CD8-positive, alpha-beta memory T cell (primary cell): ENCODE measurements around the gene TIMP3. TPM values are rescaled to one million over a fixed set of nuclear protein-coding genes. Genes with fewer than 3 reads are reported as not detected.

Experiments
- CTCF ChIA-PET: fragments of 350-600 bp; sonication (Branson Sonifier 250); formaldehyde crosslinking; loops from one replicate; lab custom pipeline; 2021; ENCODE audit warnings: antibody characterized with exemption; lab: Charles Lee
- POLR2A ChIA-PET: fragments of 350-600 bp; sonication (Branson Sonifier 250); formaldehyde crosslinking; loops from one replicate; lab custom pipeline; 2021; ENCODE audit warnings: antibody characterized with exemption; lab: Charles Lee
- DNase-seq, 5 donors: peaks; one replicate each; pipeline versions ENCODE4 v3.0.0 to v3.0.0-alpha.2; 2020 to 2022; ENCODE audit warnings: mixed read lengths in 1 of 5
- H3K27ac ChIP-seq: one replicate; pipeline ENCODE4 v1.7.0; 2013; ENCODE audit warnings: low read depth, mild to moderate bottlenecking, low read length, moderate library complexity
- H3K27me3 ChIP-seq: 2 replicates; pipeline ENCODE4 v1.7.0; 2013; ENCODE audit warnings: low read length, mild to moderate bottlenecking; ENCODE audit not compliant: insufficient read depth, poor library complexity, severe bottlenecking
- H3K36me3 ChIP-seq: 2 replicates; pipeline ENCODE4 v1.7.0; 2013; ENCODE audit warnings: mild to moderate bottlenecking, low read length, moderate library complexity; ENCODE audit not compliant: insufficient read depth
- H3K4me1 ChIP-seq: 2 replicates; pipeline ENCODE4 v1.7.0; 2013; ENCODE audit warnings: mild to moderate bottlenecking, low read length, moderate library complexity; ENCODE audit not compliant: insufficient read depth
- H3K4me3 ChIP-seq: 2 replicates; pipeline ENCODE4 v1.7.0; 2013; ENCODE audit warnings: mild to moderate bottlenecking, low read length
- H3K9me3 ChIP-seq: 2 replicates; pipeline ENCODE4 v1.7.0; 2013; ENCODE audit warnings: mild to moderate bottlenecking, low read length
- H3K27ac Mint-ChIP-seq, 8 donors: one replicate each; pipeline ENCODE4 v1.8.0; 2020 to 2021; ENCODE audit warnings: mixed read lengths in 8 of 8, mild to moderate bottlenecking in 6 of 8, inconsistent platforms in 3 of 8, moderate library complexity in 3 of 8
- H3K27me3 Mint-ChIP-seq, 2 donors: one replicate each; pipeline ENCODE4 v1.8.0; 2020 to 2021; ENCODE audit warnings: mixed read lengths in 2 of 2, mild to moderate bottlenecking in 1 of 2, moderate library complexity in 1 of 2
- H3K36me3 Mint-ChIP-seq, 3 donors: one replicate each; pipeline ENCODE4 v1.8.0; 2020 to 2021; ENCODE audit warnings: mixed read lengths in 3 of 3, inconsistent platforms in 1 of 3, mild to moderate bottlenecking in 1 of 3
- H3K4me1 Mint-ChIP-seq, 3 donors: one replicate each; pipeline ENCODE4 v1.8.0; 2020 to 2021; ENCODE audit warnings: mixed read lengths in 3 of 3, inconsistent platforms in 1 of 3, mild to moderate bottlenecking in 1 of 3
- H3K4me3 Mint-ChIP-seq, 7 donors: one replicate each; pipeline ENCODE4 v1.8.0; 2020 to 2021; ENCODE audit warnings: mixed read lengths in 7 of 7, mild to moderate bottlenecking in 6 of 7, moderate library complexity in 4 of 7, inconsistent platforms in 2 of 7
- H3K9me3 Mint-ChIP-seq, 5 donors: one replicate each; pipeline ENCODE4 v1.8.0; 2020 to 2022; ENCODE audit warnings: mixed read lengths in 5 of 5, mild to moderate bottlenecking in 3 of 5, moderate library complexity in 2 of 5, inconsistent platforms in 1 of 5
- polyA plus RNA-seq: library from polyadenylated mRNA; unstranded; fragments of 300-500 nt; fragmentation: Illumina TruSeq; gene quantifications from one replicate; pipeline ENCODE4 v1.2.3, GENCODE V29; 2021
- total RNA-seq, 2 experiments: library from RNA; stranded (reverse); gene quantifications; one replicate each; pipeline ENCODE4 v1.2.3, GENCODE V29; 2021

Gene TIMP3
- total and polyA plus RNA-seq, 3 experiments from 2014 or later, result 0.22 to 0.24 TPM; not detected in 1

DNA sequence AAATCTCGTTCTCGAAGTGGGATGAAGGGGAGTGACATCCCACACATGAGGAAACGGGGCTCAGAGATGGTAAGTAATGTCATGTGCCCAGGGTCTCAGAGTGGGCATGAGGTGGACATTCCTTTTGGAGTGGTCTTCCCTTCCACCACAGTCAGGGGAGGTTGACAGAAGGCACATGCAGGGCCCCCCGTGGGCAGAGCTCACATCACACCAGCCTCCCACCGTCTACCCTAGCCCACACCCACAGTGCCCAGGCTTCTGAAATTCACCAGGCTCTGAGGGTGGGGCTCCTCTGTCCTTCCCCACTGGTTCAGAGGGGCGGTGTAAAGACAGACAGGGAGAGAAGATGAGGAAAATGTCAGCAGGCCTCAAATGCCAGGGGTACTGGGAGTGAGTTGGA is 41.1 kb upstream of the TIMP3 start:
- no peaks in the 10 kb centered on the region for H3K4me1 ChIP-seq
- no peaks in the 10 kb centered on the region for H3K9me3 ChIP-seq
- peaks cover 0 to 5% (median 0%) of the 10 kb centered on the region in 5 donors for H3K9me3 Mint-ChIP-seq
- H3K27me3 Mint-ChIP-seq, result peaks cover 29 to 34% of the 10 kb centered on the region in 2 donors
- no peak overlapping the region for H3K4me3 ChIP-seq
- ChIA-PET CTCF (no interaction called here), POLR2A (no interaction called here)
- H3K36me3 Mint-ChIP-seq, result no peaks in the 10 kb centered on the region
- no peak overlapping the region for H3K4me3 Mint-ChIP-seq
- DNase-seq, result no peak
- H3K27ac ChIP-seq, result no peak overlapping the region
- H3K36me3 ChIP-seq, result no peaks in the 10 kb centered on the region
- H3K4me1 Mint-ChIP-seq, result no peaks in the 10 kb centered on the region
- H3K27me3 ChIP-seq, result peaks cover 3% of the 10 kb centered on the region
- no peak overlapping the region for H3K27ac Mint-ChIP-seq

DNA sequence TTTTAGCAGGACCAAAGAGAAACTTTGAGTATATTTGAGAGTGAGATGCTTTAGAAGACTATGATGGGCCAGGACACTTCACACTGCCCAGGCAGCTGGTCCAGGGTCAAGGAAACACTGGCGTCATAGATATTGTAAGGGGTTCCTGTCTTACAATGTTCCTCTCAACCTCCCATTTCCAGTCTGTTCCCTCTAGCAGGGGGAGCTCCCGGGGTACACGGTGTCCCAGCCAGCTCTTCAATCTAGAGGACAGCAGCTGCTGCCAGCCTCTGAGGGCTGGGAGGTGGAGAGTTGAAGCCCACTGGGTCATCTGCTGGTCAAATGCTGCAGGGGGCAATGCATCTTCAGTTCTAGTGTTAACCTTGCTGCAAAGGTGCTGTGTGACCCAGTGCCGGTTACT is 40.7 kb upstream of the TIMP3 start:
- no peaks in the 10 kb centered on the region for H3K36me3 Mint-ChIP-seq
- DNase-seq, result no peak
- Histone ChIP-seq H3K4me3 (no peak overlapping the region), H3K9me3 (no peaks in the 10 kb centered on the region), H3K27ac (no peak overlapping the region), H3K36me3 (no peaks in the 10 kb centered on the region), H3K27me3 (peaks cover 3% of the 10 kb centered on the region), H3K4me1 (no peaks in the 10 kb centered on the region)
- CTCF ChIA-PET, result no interaction called here
- no peak overlapping the region for H3K4me3 Mint-ChIP-seq
- POLR2A ChIA-PET, result no interaction called here
- H3K4me1 Mint-ChIP-seq, result no peaks in the 10 kb centered on the region
- H3K27me3 Mint-ChIP-seq, result peaks cover 29 to 36% of the 10 kb centered on the region in 2 donors
- peaks cover 0 to 5% (median 0%) of the 10 kb centered on the region in 5 donors for H3K9me3 Mint-ChIP-seq
- H3K27ac Mint-ChIP-seq, result no peak overlapping the region

DNA sequence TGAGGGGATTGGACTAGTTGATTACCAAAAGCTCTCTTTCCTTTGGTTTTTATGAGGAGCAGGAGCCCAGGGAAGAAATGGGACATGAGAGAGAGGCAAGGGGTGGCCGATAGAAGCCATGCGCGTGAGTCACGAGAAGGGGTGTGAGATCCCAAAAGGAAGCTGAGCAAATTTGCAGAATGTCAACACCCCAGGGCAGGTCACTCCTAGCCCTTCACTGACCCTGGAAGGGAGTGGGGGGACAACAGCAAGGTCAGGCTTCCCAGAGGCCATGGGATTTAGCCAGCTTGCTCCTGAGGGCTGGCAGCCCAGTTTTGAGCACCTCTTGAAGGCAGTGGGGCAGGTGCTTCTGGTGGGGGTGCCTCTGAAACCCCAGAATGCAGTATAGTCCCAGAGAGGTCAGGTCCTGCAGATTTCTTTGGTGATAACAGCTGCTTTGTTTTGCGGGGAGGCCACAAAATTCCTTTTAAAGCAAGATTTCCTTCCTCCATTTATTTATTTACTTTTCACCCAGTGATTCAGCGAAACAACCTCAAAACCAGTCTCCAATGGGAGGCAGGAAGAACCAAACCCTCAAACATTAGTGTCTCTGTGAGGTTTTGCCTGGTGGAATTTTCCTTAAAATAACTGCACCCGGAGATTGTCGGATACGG is 40.1 kb upstream of the TIMP3 start:
- no peak for DNase-seq
- CTCF ChIA-PET, result no interaction called here
- Mint-ChIP-seq H3K9me3 (peaks cover 0 to 5% (median 0%) of the 10 kb centered on the region in 5 donors), H3K36me3 (no peaks in the 10 kb centered on the region), H3K27me3 (peaks cover 29 to 36% of the 10 kb centered on the region in 2 donors), H3K4me1 (no peaks in the 10 kb centered on the region), H3K4me3 (no peak overlapping the region), H3K27ac (no peak overlapping the region)
- Histone ChIP-seq H3K36me3 (no peaks in the 10 kb centered on the region), H3K4me1 (no peaks in the 10 kb centered on the region), H3K4me3 (no peak overlapping the region), H3K9me3 (no peaks in the 10 kb centered on the region), H3K27me3 (peaks cover 3% of the 10 kb centered on the region), H3K27ac (no peak overlapping the region)
- POLR2A ChIA-PET, result no interaction called here

GRCh38 chr22:32764330-32765131 is 37.0 kb upstream of the TIMP3 start:
- Mint-ChIP-seq H3K27ac (no peak overlapping the region), H3K4me3 (no peak overlapping the region), H3K27me3 (peaks cover 28 to 36% of the 10 kb centered on the region in 2 donors), H3K9me3 (peaks cover 0 to 2% (median 0%) of the 10 kb centered on the region in 5 donors), H3K4me1 (no peaks in the 10 kb centered on the region), H3K36me3 (no peaks in the 10 kb centered on the region)
- Histone ChIP-seq H3K36me3 (no peaks in the 10 kb centered on the region), H3K4me3 (no peak overlapping the region), H3K27me3 (peaks cover 3% of the 10 kb centered on the region), H3K27ac (no peak overlapping the region), H3K9me3 (no peaks in the 10 kb centered on the region), H3K4me1 (no peaks in the 10 kb centered on the region)
- no peak for DNase-seq
- ChIA-PET POLR2A (no interaction called here), CTCF (no interaction called here)

DNA sequence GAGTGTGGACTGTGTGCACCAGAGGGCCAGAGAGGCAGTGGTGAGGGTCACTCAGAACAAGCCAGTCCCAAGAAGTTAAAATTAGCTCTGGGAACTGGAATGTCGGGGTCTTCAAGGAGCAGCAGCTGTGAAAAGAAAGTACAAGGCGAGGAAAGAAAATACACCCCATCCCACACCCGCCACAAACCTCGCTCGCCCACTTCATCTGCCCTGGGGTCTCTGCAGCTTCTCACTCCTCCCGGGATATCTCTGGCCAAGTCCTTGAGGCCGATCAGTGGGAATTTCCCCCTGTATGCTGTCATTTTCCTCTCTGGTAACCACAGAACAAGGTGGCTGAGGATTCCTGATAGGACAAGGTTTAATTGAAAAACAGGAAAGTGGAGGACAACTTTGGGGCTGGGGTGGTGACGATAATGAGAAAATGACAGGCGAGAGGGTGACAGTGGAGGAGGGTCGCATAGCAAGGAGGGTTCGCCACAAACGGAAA is 36.3 kb upstream of the TIMP3 start:
- Histone ChIP-seq H3K4me3 (no peak overlapping the region), H3K27ac (no peak overlapping the region), H3K9me3 (no peaks in the 10 kb centered on the region), H3K36me3 (no peaks in the 10 kb centered on the region), H3K4me1 (no peaks in the 10 kb centered on the region), H3K27me3 (peaks cover 3% of the 10 kb centered on the region)
- H3K4me3 Mint-ChIP-seq, result no peak overlapping the region
- no peak for DNase-seq
- POLR2A ChIA-PET, result no interaction called here
- CTCF ChIA-PET, result no interaction called here
- H3K9me3 Mint-ChIP-seq, result peaks cover 0 to 2% (median 0%) of the 10 kb centered on the region in 5 donors
- no peaks in the 10 kb centered on the region for H3K4me1 Mint-ChIP-seq
- no peaks in the 10 kb centered on the region for H3K36me3 Mint-ChIP-seq
- H3K27me3 Mint-ChIP-seq, result peaks cover 28 to 36% of the 10 kb centered on the region in 2 donors
- H3K27ac Mint-ChIP-seq, result no peak overlapping the region

GRCh38 chr22:32771756-32772155 is 29.7 kb upstream of the TIMP3 start:
- no peaks in the 10 kb centered on the region for H3K9me3 ChIP-seq
- Mint-ChIP-seq H3K4me3 (no peak overlapping the region), H3K27me3 (peaks cover 0 to 19% of the 10 kb centered on the region in 2 donors), H3K27ac (no peak overlapping the region), H3K4me1 (no peaks in the 10 kb centered on the region), H3K36me3 (no peaks in the 10 kb centered on the region), H3K9me3 (peaks cover 0 to 5% (median 2%) of the 10 kb centered on the region in 5 donors)
- no peaks in the 10 kb centered on the region for H3K36me3 ChIP-seq
- no peak overlapping the region for H3K27ac ChIP-seq
- H3K4me1 ChIP-seq, result no peaks in the 10 kb centered on the region
- H3K27me3 ChIP-seq, result no peaks in the 10 kb centered on the region
- ChIA-PET CTCF (no interaction called here), POLR2A (no interaction called here)
- H3K4me3 ChIP-seq, result no peak overlapping the region
- DNase-seq, result no peak

- Mint-ChIP-seq H3K27ac (no peak overlapping the region), H3K27me3 (peaks cover 1 to 19% of the 10 kb centered on the region in 2 donors), H3K9me3 (peaks cover 0 to 5% (median 2%) of the 10 kb centered on the region in 5 donors), H3K4me3 (no peak overlapping the region), H3K36me3 (no peaks in the 10 kb centered on the region), H3K4me1 (no peaks in the 10 kb centered on the region)
- Histone ChIP-seq H3K4me1 (no peaks in the 10 kb centered on the region), H3K27me3 (no peaks in the 10 kb centered on the region), H3K36me3 (no peaks in the 10 kb centered on the region), H3K4me3 (no peak overlapping the region), H3K27ac (no peak overlapping the region), H3K9me3 (no peaks in the 10 kb centered on the region)
- ChIA-PET CTCF (no interaction called here), POLR2A (no interaction called here)
- no peak for DNase-seq
Observed at GRCh38 chr22:32775957-32776356, 25.5 kb upstream of the TIMP3 start.

DNA sequence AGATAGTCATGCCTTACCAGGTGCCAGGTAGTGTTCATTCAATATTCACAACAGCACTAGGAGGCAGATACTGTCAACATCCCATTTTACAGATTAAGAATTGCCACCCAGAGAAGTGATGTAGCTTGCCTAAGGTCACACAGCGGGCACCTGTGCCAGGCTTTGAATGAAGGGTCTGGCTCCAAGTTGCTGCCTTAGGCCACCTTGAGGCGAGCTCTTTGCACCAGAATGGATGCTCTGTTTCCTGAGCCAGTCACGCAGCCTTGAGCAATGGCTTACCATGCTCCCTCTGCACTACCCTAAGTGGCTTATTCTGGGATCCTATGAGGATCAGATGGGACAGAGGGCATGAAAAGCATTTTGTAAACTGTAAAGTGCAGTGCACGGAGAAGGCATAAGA is 25.1 kb upstream of the TIMP3 start:
- Mint-ChIP-seq H3K27me3 (peaks cover 1 to 19% of the 10 kb centered on the region in 2 donors), H3K9me3 (peaks cover 0 to 5% (median 2%) of the 10 kb centered on the region in 5 donors), H3K4me3 (no peak overlapping the region), H3K36me3 (no peaks in the 10 kb centered on the region), H3K4me1 (no peaks in the 10 kb centered on the region), H3K27ac (no peak overlapping the region)
- ChIA-PET CTCF (no interaction called here), POLR2A (no interaction called here)
- Histone ChIP-seq H3K4me1 (no peaks in the 10 kb centered on the region), H3K27me3 (no peaks in the 10 kb centered on the region), H3K27ac (no peak overlapping the region), H3K4me3 (no peak overlapping the region), H3K9me3 (no peaks in the 10 kb centered on the region), H3K36me3 (no peaks in the 10 kb centered on the region)
- no peak for DNase-seq
